Measurements from ENCODE around the gene PPP1R2. TPM values are rescaled to one million over a fixed set of nuclear protein-coding genes. Genes with fewer than 3 reads are reported as not detected.

The PPP1R2 gene
- total RNA-seq, 1 donor = 131 TPM

DNA sequence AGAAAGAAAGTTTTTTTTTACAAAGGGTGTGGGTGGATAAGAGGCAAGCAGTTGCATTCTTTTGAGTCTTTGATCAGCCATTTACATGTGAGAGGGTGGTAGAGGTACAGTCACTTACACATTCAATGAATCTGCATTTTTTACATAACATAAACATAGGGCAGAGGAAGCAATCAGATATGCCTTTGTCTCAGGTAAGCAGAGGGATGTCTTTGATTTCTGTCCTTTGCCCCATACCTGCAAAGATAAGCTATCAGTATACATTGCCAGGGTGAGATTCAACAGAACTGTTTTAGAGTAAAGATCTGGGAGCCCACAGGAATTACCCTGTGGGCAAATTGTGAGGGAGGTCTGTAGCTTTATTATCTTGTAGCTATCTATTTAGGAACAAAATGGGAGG, 5.4 kb upstream of the PPP1R2 start:
- no peak for DNase-seq (ENCODE audit: low read depth)
- TF ChIP-seq, protein P1, sequence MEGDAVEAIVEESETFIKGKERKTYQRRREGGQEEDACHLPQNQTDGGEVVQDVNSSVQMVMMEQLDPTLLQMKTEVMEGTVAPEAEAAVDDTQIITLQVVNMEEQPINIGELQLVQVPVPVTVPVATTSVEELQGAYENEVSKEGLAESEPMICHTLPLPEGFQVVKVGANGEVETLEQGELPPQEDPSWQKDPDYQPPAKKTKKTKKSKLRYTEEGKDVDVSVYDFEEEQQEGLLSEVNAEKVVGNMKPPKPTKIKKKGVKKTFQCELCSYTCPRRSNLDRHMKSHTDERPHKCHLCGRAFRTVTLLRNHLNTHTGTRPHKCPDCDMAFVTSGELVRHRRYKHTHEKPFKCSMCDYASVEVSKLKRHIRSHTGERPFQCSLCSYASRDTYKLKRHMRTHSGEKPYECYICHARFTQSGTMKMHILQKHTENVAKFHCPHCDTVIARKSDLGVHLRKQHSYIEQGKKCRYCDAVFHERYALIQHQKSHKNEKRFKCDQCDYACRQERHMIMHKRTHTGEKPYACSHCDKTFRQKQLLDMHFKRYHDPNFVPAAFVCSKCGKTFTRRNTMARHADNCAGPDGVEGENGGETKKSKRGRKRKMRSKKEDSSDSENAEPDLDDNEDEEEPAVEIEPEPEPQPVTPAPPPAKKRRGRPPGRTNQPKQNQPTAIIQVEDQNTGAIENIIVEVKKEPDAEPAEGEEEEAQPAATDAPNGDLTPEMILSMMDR (IDR thresholded peaks at IDR 0.05; ENCODE audit: insufficient read depth, low read depth, low read length) = no peak
- no peak overlapping the region for H3K4me3 ChIP-seq (ENCODE audit: low read depth, low read length)

- TF ChIP-seq, protein P1 (IDR thresholded peaks at IDR 0.05; ENCODE audit: insufficient read depth, low read depth, low read length) = no peak
- H3K4me3 ChIP-seq (ENCODE audit: low read depth, low read length) = no peak overlapping the region
- no peak for DNase-seq (ENCODE audit: low read depth)
Measured at GRCh38 chr3:195548006-195548405, 4.9 kb upstream of the PPP1R2 start.

DNA sequence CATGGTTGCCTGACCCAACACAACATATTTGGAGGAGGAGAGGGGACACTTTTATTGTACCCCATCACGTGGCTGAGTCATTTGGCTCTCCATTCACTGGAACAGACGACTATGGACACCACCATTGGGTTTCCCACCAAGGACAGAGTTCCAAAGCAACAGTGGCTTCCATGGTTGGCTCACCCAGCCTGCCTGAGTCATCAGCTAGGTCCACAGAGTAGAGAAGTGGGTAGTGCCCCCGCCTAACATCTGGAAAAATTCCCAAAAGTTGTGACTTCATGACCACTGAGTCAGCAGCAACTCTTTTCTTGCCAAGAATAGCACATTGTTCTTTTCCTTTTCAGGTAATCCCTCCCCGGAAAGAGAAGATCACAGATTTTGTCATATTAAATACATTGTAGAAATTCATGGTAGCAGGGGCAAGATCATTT, 3.0 kb upstream of the PPP1R2 start:
- TF ChIP-seq, protein P1 (IDR thresholded peaks at IDR 0.05; ENCODE audit: insufficient read depth, low read depth, low read length) = no peak
- H3K4me3 ChIP-seq (ENCODE audit: low read depth, low read length) = no peak overlapping the region
- peak; percentile 44 for DNase-seq (ENCODE audit: low read depth)

GRCh38 chr3:195544634-195545033, 1.5 kb upstream of the PPP1R2 start:
- DNase-seq (ENCODE audit: low read depth) = no peak
- TF ChIP-seq, protein P1 (IDR thresholded peaks at IDR 0.05; ENCODE audit: insufficient read depth, low read depth, low read length) = no peak
- no peak overlapping the region for H3K4me3 ChIP-seq (ENCODE audit: low read depth, low read length)

DNA sequence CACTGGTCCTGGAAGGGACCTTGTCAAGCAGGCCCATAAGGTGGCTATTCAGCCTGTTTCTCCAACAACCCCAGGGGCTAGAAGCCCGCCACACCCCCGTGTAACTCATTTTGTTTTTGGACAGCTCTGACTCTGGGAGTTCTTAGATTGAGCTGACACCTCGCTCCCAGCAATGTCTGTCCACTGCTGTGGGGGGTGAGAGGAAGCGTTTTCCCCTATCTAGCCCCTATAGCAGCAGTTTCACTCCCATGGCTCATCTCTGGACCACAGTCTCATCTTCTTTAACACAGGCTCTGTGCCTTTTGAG, 1.1 kb upstream of the PPP1R2 start:
- no peak overlapping the region for H3K4me3 ChIP-seq (ENCODE audit: low read depth, low read length)
- no peak for DNase-seq (ENCODE audit: low read depth)
- TF ChIP-seq, protein P1 (IDR thresholded peaks at IDR 0.05; ENCODE audit: insufficient read depth, low read depth, low read length) = no peak

GRCh38 chr3:195543500-195544229, 540 bp upstream of the PPP1R2 start:
- TF ChIP-seq, protein P1 (IDR thresholded peaks at IDR 0.05; ENCODE audit: insufficient read depth, low read depth, low read length) = no peak
- DNase-seq (ENCODE audit: low read depth) = no peak
- H3K4me3 ChIP-seq (ENCODE audit: low read depth, low read length) = peak overlapping the region; percentile 85

- DNase-seq (ENCODE audit: low read depth) = peak; percentile 14
- H3K4me3 ChIP-seq (ENCODE audit: low read depth, low read length) = peak overlapping the region; percentile 85
- TF ChIP-seq, protein P1 (IDR thresholded peaks at IDR 0.05; ENCODE audit: insufficient read depth, low read depth, low read length) = no peak
Measured at GRCh38 chr3:195542316-195542697, 818 bp downstream of the PPP1R2 start.

All from fibroblast of villous mesenchyme (primary cell).